SU-DHL-6 (cell line): ENCODE measurements around the gene SATB1.

Experiments
- CTCF ChIP-seq: fragments of 200-600 bp; sonication (generic); IDR thresholded peaks from one replicate; pipeline ENCODE4 v1.5.1; 2017; ENCODE audit warnings: antibody characterized with exemption, mild to moderate bottlenecking, low read length, moderate library complexity; ENCODE audit not compliant: insufficient read depth, poor library complexity, severe bottlenecking
- EZH2phosphoT487 ChIP-seq: fragments of 200-600 bp; sonication (generic), shearing (Covaris generic); conservative IDR thresholded peaks from 2 replicates; pipeline ENCODE4 v1.6.1; 2018; ENCODE audit warnings: mild to moderate bottlenecking, antibody characterized with exemption, low read length, moderate library complexity, mixed read lengths

GRCh38 chr3:18378218-18378617, 46.9 kb downstream of the SATB1 start:
- TF ChIP-seq CTCF, result no peak
- TF ChIP-seq EZH2phosphoT487, result no peak
